H1 (cell line): Measurements from ENCODE around the gene PLCB4. TPM values are rescaled to one million over a fixed set of nuclear protein-coding genes. Genes with fewer than 3 reads are reported as not detected.

Experiments used
- CTCF ChIA-PET: fragments of 300-600 bp; sonication (Branson Sonifier 250); formaldehyde crosslinking; loops from one replicate; lab custom pipeline; 2021; ENCODE audit not compliant: partially characterized antibody; lab: Charles Lee
- POLR2A ChIA-PET: fragments of 300-600 bp; sonication (Branson Sonifier 250); formaldehyde crosslinking; loops from one replicate; lab custom pipeline; 2021; ENCODE audit warnings: inconsistent platforms; ENCODE audit not compliant: partially characterized antibody; lab: Charles Lee
- DNase-seq, 2 experiments: peaks; one replicate each; pipeline versions ENCODE4 v3.0.0 to v3.0.0-alpha.2; 2010 to 2022; ENCODE audit warnings: low spot score in 2 of 2, low read depth in 1 of 2, mixed read lengths in 1 of 2
- FAIRE-seq: peaks from 2 replicates; lab custom pipeline; 2011; peaks lifted over from hg19 to GRCh38; lab: Jason Lieb, UNC
- H2AFZ ChIP-seq: 2 replicates; pipeline ENCODE4 v1.8.1; 2012; ENCODE audit warnings: low read length, inconsistent platforms
- H2AK5ac ChIP-seq: 2 replicates; pipeline ENCODE4 v1.6.1; 2013; ENCODE audit warnings: low read depth, low read length
- H2BK120ac ChIP-seq: replicated peaks from 2 replicates; pipeline ENCODE3; 2013; ENCODE audit warnings: low read depth, low read length, inconsistent platforms
- H2BK12ac ChIP-seq: 2 replicates; pipeline ENCODE4 v1.6.1; 2013; ENCODE audit warnings: low read depth, low read length
- H2BK15ac ChIP-seq: 2 replicates; pipeline ENCODE4 v1.6.1; 2013; ENCODE audit warnings: low read length
- H2BK20ac ChIP-seq: 2 replicates; pipeline ENCODE4 v1.6.1; 2013; ENCODE audit warnings: low read length
- H2BK5ac ChIP-seq: 2 replicates; pipeline ENCODE4 v1.6.1; 2013; ENCODE audit warnings: low read depth, low read length
- H3K14ac ChIP-seq: 2 replicates; pipeline ENCODE4 v1.6.1; 2013; ENCODE audit warnings: inconsistent platforms; ENCODE audit not compliant: insufficient read length
- H3K18ac ChIP-seq: 2 replicates; pipeline ENCODE4 v1.6.1; 2013; ENCODE audit warnings: low read length; ENCODE audit errors: extremely low read depth
- H3K23ac ChIP-seq: 2 replicates; pipeline ENCODE4 v1.6.1; 2013; ENCODE audit warnings: inconsistent platforms; ENCODE audit not compliant: insufficient read length
- H3K23me2 ChIP-seq: 2 replicates; pipeline ENCODE4 v1.6.1; 2013; ENCODE audit warnings: low read depth, low read length
- H3K27ac ChIP-seq: 2 replicates; pipeline ENCODE4 v1.6.1; 2011; ENCODE audit warnings: low read depth, low read length, inconsistent platforms
- H3K27me3 ChIP-seq, 4 experiments: replicated peaks in 1 of 4; 1 replicate in 1 of 4; 2 replicates in 3 of 4; pipeline versions ENCODE4 v1.6.1 to v1.8.1; 2011 to 2013; ENCODE audit warnings: low read length in 3 of 4, mild to moderate bottlenecking in 3 of 4, inconsistent platforms in 2 of 4, mixed read lengths in 2 of 4, moderate library complexity in 1 of 4; ENCODE audit not compliant: control insufficient read depth in 3 of 4, insufficient read depth in 3 of 4; ENCODE audit errors: extremely low read depth in 1 of 4
- H3K36me3 ChIP-seq, 4 experiments: 2 replicates each; pipeline versions ENCODE4 v1.6.1 to v1.8.1; 2011 to 2013; ENCODE audit warnings: mild to moderate bottlenecking in 4 of 4, low read length in 3 of 4, moderate library complexity in 2 of 4, control low read depth in 1 of 4, inconsistent platforms in 1 of 4; ENCODE audit not compliant: insufficient read depth in 4 of 4, control insufficient read depth in 2 of 4
- H3K4ac ChIP-seq: replicated peaks from 2 replicates; pipeline ENCODE3; 2013; ENCODE audit warnings: low read length, low read depth, mixed read lengths, inconsistent platforms; ENCODE audit not compliant: insufficient read length
- H3K4me1 ChIP-seq, 4 experiments: replicated peaks in 1 of 4; 1 replicate in 1 of 4; 2 replicates in 3 of 4; pipeline versions ENCODE4 v1.6.1 to v1.8.1; 2011 to 2013; ENCODE audit warnings: low read length in 3 of 4, inconsistent platforms in 2 of 4, mixed read lengths in 1 of 4; ENCODE audit not compliant: insufficient read depth in 4 of 4, control insufficient read depth in 3 of 4
- H3K4me2 ChIP-seq, 2 experiments: 2 replicates each; pipeline versions ENCODE4 v1.6.1 to v1.8.1; 2011 to 2013; ENCODE audit warnings: low read depth in 2 of 2, low read length in 2 of 2, control low read depth in 1 of 2, inconsistent platforms in 1 of 2, mild to moderate bottlenecking in 1 of 2; ENCODE audit not compliant: insufficient read depth in 1 of 2
- H3K4me3 ChIP-seq, 4 experiments: fragments of 200-600, 300-600 bp in 1 of 4; sonication (generic), shearing (Covaris generic), sonication (Bioruptor Twin) in 1 of 4; 2 replicates each; pipeline versions ENCODE4 v1.5.1 to v1.8.1; 2011 to 2016; ENCODE audit warnings: low read length in 4 of 4, low read depth in 3 of 4, control low read depth in 2 of 4, inconsistent platforms in 2 of 4, mild to moderate bottlenecking in 2 of 4, mixed read lengths in 1 of 4, moderate library complexity in 1 of 4; ENCODE audit not compliant: insufficient read depth in 2 of 4; ENCODE audit errors: extremely low read depth in 1 of 4
- H3K56ac ChIP-seq: replicated peaks from 2 replicates; pipeline ENCODE3; 2013; ENCODE audit warnings: low read depth, mild to moderate bottlenecking, mixed read lengths, low read length, inconsistent platforms; ENCODE audit not compliant: insufficient read length
- H3K79me1 ChIP-seq: 2 replicates; pipeline ENCODE4 v1.6.1; 2013; ENCODE audit warnings: low read depth, low read length, control low read depth
- H3K79me2 ChIP-seq, 2 experiments: 2 replicates each; pipeline versions ENCODE4 v1.6.1 to v1.8.1; 2012 to 2013; ENCODE audit warnings: low read length in 2 of 2, mild to moderate bottlenecking in 2 of 2, inconsistent platforms in 1 of 2; ENCODE audit not compliant: insufficient read depth in 2 of 2, control insufficient read depth in 1 of 2
- H3K9ac ChIP-seq, 4 experiments: replicated peaks in 1 of 4; 1 replicate in 1 of 4; 2 replicates in 3 of 4; pipeline versions ENCODE4 v1.6.1 to v1.8.1; 2011 to 2013; ENCODE audit warnings: low read depth in 3 of 4, low read length in 3 of 4, control low read depth in 2 of 4, mild to moderate bottlenecking in 2 of 4, moderate library complexity in 2 of 4, inconsistent platforms in 1 of 4; ENCODE audit errors: extremely low read depth in 1 of 4
- H3K9me3 ChIP-seq, 2 experiments: 2 replicates each; pipeline versions ENCODE4 v1.6.1 to v1.8.1; 2012 to 2013; ENCODE audit warnings: mild to moderate bottlenecking in 2 of 2, moderate library complexity in 2 of 2, control low read depth in 1 of 2, inconsistent platforms in 1 of 2, low read depth in 1 of 2, low read length in 1 of 2, mixed read lengths in 1 of 2; ENCODE audit not compliant: insufficient read depth in 2 of 2
- H4K20me1 ChIP-seq, 2 experiments: replicated peaks in 1 of 2; 2 replicates each; pipeline versions ENCODE3 to v1.8.1; 2011 to 2013; ENCODE audit warnings: inconsistent platforms in 2 of 2, low read length in 2 of 2, mild to moderate bottlenecking in 1 of 2; ENCODE audit not compliant: insufficient read depth in 2 of 2, control insufficient read depth in 1 of 2
- H4K5ac ChIP-seq: 2 replicates; pipeline ENCODE4 v1.6.1; 2013; ENCODE audit warnings: low read length, low read depth, mixed read lengths, inconsistent platforms; ENCODE audit not compliant: insufficient read length
- H4K8ac ChIP-seq: 2 replicates; pipeline ENCODE4 v1.8.0; 2013; ENCODE audit warnings: mild to moderate bottlenecking, moderate library complexity, low read length, inconsistent platforms; ENCODE audit not compliant: insufficient read depth; ENCODE audit errors: extremely low read depth
- H4K91ac ChIP-seq: replicated peaks from 2 replicates; pipeline ENCODE3; 2013; ENCODE audit warnings: low read length, mixed read lengths, inconsistent platforms; ENCODE audit not compliant: insufficient read length
- CEBPB ChIP-seq: IDR thresholded peaks from 2 replicates; pipeline ENCODE4 v1.6.1; 2012; ENCODE audit warnings: low read depth, low read length
- CHD2 ChIP-seq: IDR thresholded peaks from 2 replicates; pipeline ENCODE4 v1.6.1; 2012; ENCODE audit warnings: low read length, improper control_type of control experiment
- WGBS, 2 experiments: shearing (Covaris generic) in 1 of 2; methylation state at CpG; one replicate each; pipeline versions ENCODE4 v1.1.6 to v1.1.7; 2013 to 2015; ENCODE audit warnings: low lambda C conversion rate in 2 of 2, mixed read lengths in 2 of 2, inconsistent platforms in 1 of 2, low coverage in 1 of 2, missing lambda C conversion rate in 1 of 2; ENCODE audit not compliant: insufficient replicate concordance in 2 of 2, insufficient coverage in 1 of 2, insufficient read length in 1 of 2; ENCODE audit errors: extremely low coverage in 1 of 2, missing lambda C conversion rate in 1 of 2; 5-methylcytosine and 5-hydroxymethylcytosine counted together
- polyA plus RNA-seq, 7 experiments: library from polyadenylated mRNA; depleted of rRNA in 3 of 7; stranded (reverse) in 5 of 7; unstranded in 2 of 7; fragments of >200 nt in 5 of 7; fragments of 200-250 nt in 2 of 7; gene quantifications; 1 replicate in 5 of 7; 2 replicates in 1 of 7; 4 replicates in 1 of 7; pipeline versions ENCODE4 v1.2.1 to v1.2.3, GENCODE V29; 2011 to 2013; ENCODE audit warnings: missing spikeins in 2 of 7, mixed read lengths in 2 of 7
- total RNA-seq: library from RNA; stranded (reverse); fragmentation: NEBNext Ultra II Directional; extraction: Animal tissue kit (Norgen Biotek cat#: 25700); gene quantifications from 2 replicates; pipeline ENCODE4 v1.2.1, GENCODE V29; 2021

PLCB4 gene
- total and polyA plus RNA-seq, 2 of the 8 experiments (the other 6 are each of a cell fraction or from before 2014, with no cell fraction given), result 3.2 to 14.1 TPM

DNA sequence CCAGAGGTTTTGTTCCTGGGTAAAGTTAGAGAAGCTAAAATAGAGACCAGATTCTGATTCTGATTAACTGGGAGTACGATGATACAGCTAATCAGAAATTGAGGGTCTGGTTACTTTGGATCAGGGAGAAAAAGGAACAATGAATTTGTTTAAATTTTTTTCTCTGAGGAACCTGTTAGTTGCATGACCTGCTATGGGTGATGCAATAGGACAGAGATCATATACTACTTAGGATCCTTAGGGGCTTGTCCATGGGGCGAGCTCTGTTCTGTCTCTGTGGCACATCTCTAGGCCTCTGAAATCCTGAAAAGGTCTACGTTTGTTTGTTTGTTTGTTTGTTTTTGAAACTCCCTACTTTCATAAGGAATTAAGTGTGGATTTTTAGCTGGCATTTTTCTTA is 279.4 kb downstream of the PLCB4 start:
- H3K9ac ChIP-seq, result no peak overlapping the region
- H3K14ac ChIP-seq, result no peak overlapping the region
- no peak overlapping the region for H2AK5ac ChIP-seq
- H2BK5ac ChIP-seq, result no peak overlapping the region
- H4K5ac ChIP-seq, result no peak overlapping the region
- no peak overlapping the region for H3K18ac ChIP-seq
- H3K9me3 ChIP-seq, result no peaks in the 10 kb centered on the region
- no peaks in the 10 kb centered on the region for H3K79me1 ChIP-seq
- no peak overlapping the region for H2BK15ac ChIP-seq
- H3K27ac ChIP-seq, result no peak overlapping the region
- H4K20me1 ChIP-seq, result no peaks in the 10 kb centered on the region
- no peak overlapping the region for H3K4ac ChIP-seq
- H3K4me2 ChIP-seq, result no peak overlapping the region
- ChIA-PET POLR2A (no interaction called here), CTCF (interaction anchor here (1.6 kb wide), 1 partner anchor 11 kb away, joined by 8 read pairs; no protein-coding TSS in a partner anchor)
- no peaks in the 10 kb centered on the region for H3K27me3 ChIP-seq
- H3K4me3 ChIP-seq, result no peak overlapping the region
- H3K36me3 ChIP-seq, result no peaks in the 10 kb centered on the region
- no peak overlapping the region for H2BK20ac ChIP-seq
- FAIRE-seq (no peak), DNase-seq (no peak)
- H2BK12ac ChIP-seq, result no peak overlapping the region
- no peak overlapping the region for H2BK120ac ChIP-seq
- no peak overlapping the region for H4K8ac ChIP-seq
- WGBS, 2 experiments, result 97% methylated on average over 3 of the region's 3 CpGs; no CpG with 5 or more reads in 1 of the 2 experiments
- no peaks in the 10 kb centered on the region; a peak in 1 of 7 replicates for H3K4me1 ChIP-seq
- no peaks in the 10 kb centered on the region; a peak in 1 of 4 replicates for H3K79me2 ChIP-seq
- no peak overlapping the region for H2AFZ ChIP-seq
- no peak overlapping the region for H4K91ac ChIP-seq
- H3K23me2 ChIP-seq, result no peaks in the 10 kb centered on the region
- peak; percentile 61; the same call in 1 of the 2 replicates for TF ChIP-seq CEBPB
- no peak for TF ChIP-seq CHD2
- no peak overlapping the region for H3K23ac ChIP-seq
- no peak overlapping the region for H3K56ac ChIP-seq
